Mesenchymal stem cell (in vitro differentiated cells and primary cell): Measurements from ENCODE around the gene EPS8L1. TPM values are rescaled to one million over a fixed set of nuclear protein-coding genes. Genes with fewer than 3 reads are reported as not detected.

Experiments used
- small RNA-seq: library from polyadenylated mRNA; stranded (forward); fragments of <200 nt; extraction: miRNeasy Mini kit (QIAGEN cat#:217004); gene quantifications from one replicate; pipeline ENCODE3, GENCODE V24; 2013; ENCODE audit warnings: low read depth

EPS8L1 gene

Small RNA genes lying within 50 kb of the gene (small RNA-seq; reads per million reads assigned to genes)
- gene MIR7975 = not detected
